NCI-H526 (cell line): ENCODE results near the gene RAB11A.

Source experiments
- DNase-seq, 2 experiments: peaks; one replicate each; lab custom pipeline; 2025; lab: John Stamatoyannopoulos, UW

The RAB11A gene

GRCh38 chr15:65939901-65940617 is 70.8 kb downstream of the RAB11A start:
- DNase-seq = no peak

GRCh38 chr15:65940618-65940909 is 71.3 kb downstream of the RAB11A start:
- DNase-seq = no peak
